KMS-11 (cell line): ENCODE measurements around the gene DOCK11.

Experiments
- H2AFZ ChIP-seq: fragments of 200-600 bp; sonication (generic); 2 replicates; pipeline ENCODE4 v1.6.1; 2016; ENCODE audit warnings: antibody characterized with exemption, mixed run types, low read depth
- H3K27ac ChIP-seq: fragments of 200-600 bp; sonication (generic); 2 replicates; pipeline ENCODE4 v1.6.1; 2016; ENCODE audit warnings: mild to moderate bottlenecking, mixed run types
- H3K27me3 ChIP-seq: fragments of 200-600 bp; sonication (generic); 2 replicates; pipeline ENCODE4 v1.6.1; 2017; ENCODE audit warnings: mild to moderate bottlenecking, low read depth, mixed run types, moderate library complexity; ENCODE audit not compliant: insufficient read depth
- H3K36me3 ChIP-seq: fragments of 200-600 bp; sonication (generic); 2 replicates; pipeline ENCODE4 v1.6.1; 2017; ENCODE audit warnings: mild to moderate bottlenecking, mixed run types; ENCODE audit not compliant: insufficient read depth
- H3K4me1 ChIP-seq: fragments of 200-600 bp; sonication (generic); 2 replicates; pipeline ENCODE4 v1.6.1; 2016; ENCODE audit warnings: mild to moderate bottlenecking, low read depth, mixed run types; ENCODE audit not compliant: poor library complexity, severe bottlenecking
- H3K4me2 ChIP-seq: fragments of 200-600 bp; sonication (generic); 2 replicates; pipeline ENCODE4 v1.7.0; 2016; ENCODE audit warnings: mild to moderate bottlenecking, mixed run types
- H3K4me3 ChIP-seq: fragments of 200-600 bp; sonication (generic); IDR thresholded peaks from 2 replicates; pipeline ENCODE4 v1.6.1; 2017; ENCODE audit warnings: low read depth, low read length, mixed read lengths; ENCODE audit not compliant: insufficient read depth
- H3K79me2 ChIP-seq: fragments of 200-600 bp; sonication (generic); 2 replicates; pipeline ENCODE4 v1.6.1; 2016; ENCODE audit warnings: low read depth, mixed run types; ENCODE audit not compliant: insufficient read depth
- H3K9ac ChIP-seq: fragments of 200-600 bp; sonication (generic); 2 replicates; pipeline ENCODE4 v1.6.1; 2016; ENCODE audit warnings: mild to moderate bottlenecking, mixed run types
- H4K20me1 ChIP-seq: fragments of 200-600 bp; sonication (generic); 2 replicates; pipeline ENCODE4 v1.6.1; 2016; ENCODE audit warnings: mild to moderate bottlenecking, mixed run types; ENCODE audit not compliant: insufficient read depth
- CTCF ChIP-seq: fragments of 200-600 bp; sonication (generic); conservative IDR thresholded peaks from 2 replicates; pipeline ENCODE4 v1.6.1; 2017; ENCODE audit warnings: low read depth, mild to moderate bottlenecking, antibody characterized with exemption, low read length, moderate library complexity, mixed read lengths

Gene DOCK11

DNA sequence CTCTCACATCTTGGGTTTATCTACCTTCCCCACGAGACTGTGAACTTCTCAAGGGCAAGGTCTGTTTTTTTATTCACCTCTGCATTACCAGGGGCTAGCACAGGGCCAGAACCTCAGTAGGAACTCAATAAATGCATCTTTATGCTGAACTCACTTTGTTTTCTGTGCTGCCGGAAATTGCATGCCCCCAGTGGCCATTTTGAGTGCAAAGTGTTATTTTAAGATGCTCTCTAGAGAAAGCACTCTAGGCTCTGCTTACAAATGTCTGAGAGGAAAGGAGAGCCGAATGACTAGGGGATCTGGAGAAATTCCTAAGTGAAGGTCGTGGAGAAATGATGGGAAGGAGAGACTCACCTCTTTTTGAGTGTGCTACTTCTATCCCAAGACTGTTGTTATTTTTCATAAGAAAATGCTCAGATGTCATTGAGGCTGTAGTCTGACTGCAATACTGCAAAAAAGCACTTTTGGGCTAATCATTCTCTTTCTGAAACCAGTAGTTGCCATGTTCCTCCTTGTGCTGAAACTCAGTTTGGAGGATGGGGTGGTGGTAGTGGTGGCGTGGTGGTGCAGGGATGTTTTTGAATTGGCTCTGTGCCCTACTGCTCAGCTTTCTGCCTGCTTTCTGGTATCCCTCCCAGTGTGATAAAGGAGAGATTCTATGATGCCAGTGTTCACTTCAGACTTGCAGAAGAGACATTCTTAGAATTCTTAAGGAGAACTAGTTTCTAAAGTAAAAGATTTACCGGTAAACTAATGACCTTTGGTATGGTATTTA, 41.3 kb downstream of the DOCK11 start:
- no peaks in the 10 kb centered on the region for H3K36me3 ChIP-seq
- peak; percentile 71 for TF ChIP-seq CTCF
- H3K79me2 ChIP-seq: no peaks in the 10 kb centered on the region
- peak overlapping the region; percentile 57; the same call in 1 of the 2 replicates for H3K9ac ChIP-seq
- H3K4me2 ChIP-seq: peak overlapping the region; percentile 55
- H3K27ac ChIP-seq: peak overlapping the region; percentile 89
- H2AFZ ChIP-seq: peak overlapping the region; percentile 67
- peaks cover 31% of the 10 kb centered on the region for H3K4me1 ChIP-seq
- no peak overlapping the region for H3K4me3 ChIP-seq
- no peaks in the 10 kb centered on the region for H3K27me3 ChIP-seq
- no peaks in the 10 kb centered on the region for H4K20me1 ChIP-seq

DNA sequence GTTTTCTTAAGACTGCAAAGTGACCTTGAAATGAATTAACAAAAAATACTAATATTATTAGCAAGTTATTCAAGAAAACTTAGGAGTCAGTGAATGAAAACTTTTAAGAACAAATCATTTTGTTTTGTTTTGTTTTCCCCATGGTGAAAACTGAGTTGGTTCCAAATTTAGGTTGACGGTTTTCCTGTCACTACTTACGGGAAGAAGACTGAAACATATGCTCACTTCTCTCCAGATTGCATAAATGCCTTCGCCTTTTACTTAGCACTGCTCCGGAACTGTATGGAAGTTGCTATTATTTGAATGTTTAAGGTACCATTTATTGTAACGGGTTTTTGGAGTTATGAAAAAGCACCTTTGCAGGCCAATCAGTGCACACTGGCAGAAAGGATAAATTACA, 42.8 kb downstream of the DOCK11 start:
- 0 out of 2 replicates have a peak overlapping the region, but pooled peaks have one; percentile 55 for H3K4me2 ChIP-seq
- TF ChIP-seq CTCF: no peak
- H3K79me2 ChIP-seq: no peaks in the 10 kb centered on the region
- H2AFZ ChIP-seq: no peak overlapping the region
- H3K27ac ChIP-seq: no peak overlapping the region
- H3K9ac ChIP-seq: no peak overlapping the region
- H3K36me3 ChIP-seq: no peaks in the 10 kb centered on the region
- peaks cover 31% of the 10 kb centered on the region for H3K4me1 ChIP-seq
- H4K20me1 ChIP-seq: no peaks in the 10 kb centered on the region
- H3K4me3 ChIP-seq: no peak overlapping the region
- H3K27me3 ChIP-seq: no peaks in the 10 kb centered on the region

- Histone ChIP-seq H3K9ac (no peak overlapping the region), H4K20me1 (no peaks in the 10 kb centered on the region), H3K4me3 (no peak overlapping the region), H2AFZ (no peak overlapping the region), H3K36me3 (no peaks in the 10 kb centered on the region), H3K27me3 (no peaks in the 10 kb centered on the region), H3K27ac (no peak overlapping the region), H3K79me2 (no peaks in the 10 kb centered on the region), H3K4me1 (peaks cover 31% of the 10 kb centered on the region), H3K4me2 (no peak overlapping the region)
- no peak for TF ChIP-seq CTCF
These were observed 44.7 kb downstream of the DOCK11 start for GRCh38 chrX:118540342-118540741.

GRCh38 chrX:118541482-118541881, 45.9 kb downstream of the DOCK11 start:
- Histone ChIP-seq H3K9ac (no peak overlapping the region), H3K4me2 (no peak overlapping the region), H3K4me1 (peaks cover 24% of the 10 kb centered on the region), H3K79me2 (no peaks in the 10 kb centered on the region), H3K36me3 (no peaks in the 10 kb centered on the region), H3K4me3 (no peak overlapping the region), H3K27ac (no peak overlapping the region), H4K20me1 (no peaks in the 10 kb centered on the region), H3K27me3 (no peaks in the 10 kb centered on the region), H2AFZ (no peak overlapping the region)
- no peak for TF ChIP-seq CTCF
